SK-N-SH (cell line): Measurements from ENCODE around the gene DNAH6. TPM values are rescaled to one million over a fixed set of nuclear protein-coding genes. Genes with fewer than 3 reads are reported as not detected.

Experiments
- CTCF ChIA-PET: fragments of 300-600, 350-600 bp; formaldehyde crosslinking; extraction: SDS; loops from one replicate; lab custom pipeline; 2021; lab: Yijun Ruan, JAX
- POLR2A ChIA-PET: fragments of 350-600 bp; sonication (Branson Sonifier 250); formaldehyde crosslinking; extraction: SDS; loops from one replicate; lab custom pipeline; 2020; ENCODE audit warnings: antibody characterized with exemption, inconsistent platforms; lab: Yijun Ruan, JAX
- DNase-seq: peaks from one replicate; pipeline ENCODE4 v3.0.0; 2012
- H2AFZ ChIP-seq: fragments of 200-600 bp; sonication (generic); 2 replicates; pipeline ENCODE4 v1.8.1; 2016; ENCODE audit warnings: antibody characterized with exemption, mild to moderate bottlenecking, low read depth
- H3F3A ChIP-seq: fragments of 200-600 bp; sonication (generic); replicated peaks from 2 replicates; pipeline ENCODE3; 2016; ENCODE audit warnings: antibody characterized with exemption, mild to moderate bottlenecking; ENCODE audit not compliant: insufficient read depth
- H3K27ac ChIP-seq, 2 experiments: fragments of 200-500 bp in 1 of 2; fragments of 200-600 bp in 1 of 2; sonication (Bioruptor generic) in 1 of 2; sonication (generic), shearing (Covaris generic) in 1 of 2; 2 replicates each; pipeline versions ENCODE4 v1.5.1 to v1.6.1; 2014 to 2016; ENCODE audit warnings: low read depth in 2 of 2, inconsistent platforms in 1 of 2, low read length in 1 of 2, mild to moderate bottlenecking in 1 of 2, mixed read lengths in 1 of 2
- H3K27me3 ChIP-seq: fragments of 200-600 bp; sonication (generic), shearing (Covaris generic); 2 replicates; pipeline ENCODE4 v1.6.1; 2016; ENCODE audit warnings: mixed run types; ENCODE audit not compliant: insufficient read depth
- H3K36me3 ChIP-seq, 2 experiments: fragments of 200-500 bp in 1 of 2; fragments of 200-600 bp in 1 of 2; sonication (Bioruptor generic) in 1 of 2; sonication (generic) in 1 of 2; replicated peaks in 1 of 2; 2 replicates each; pipeline versions ENCODE3 to v1.5.1; 2014 to 2016; ENCODE audit warnings: low read length in 1 of 2, mild to moderate bottlenecking in 1 of 2; ENCODE audit not compliant: insufficient read depth in 2 of 2, control insufficient read depth in 1 of 2
- H3K4me1 ChIP-seq, 2 experiments: fragments of 200-500 bp in 1 of 2; fragments of 200-600 bp in 1 of 2; sonication (Bioruptor generic) in 1 of 2; sonication (generic), shearing (Covaris generic) in 1 of 2; 2 replicates each; pipeline versions ENCODE4 v1.5.1 to v1.6.1; 2014 to 2016; ENCODE audit warnings: low read depth in 1 of 2, low read length in 1 of 2, mixed run types in 1 of 2; ENCODE audit not compliant: insufficient read depth in 2 of 2, control insufficient read depth in 1 of 2
- H3K4me2 ChIP-seq: fragments of 200-600 bp; sonication (generic), shearing (Covaris generic); 2 replicates; pipeline ENCODE4 v1.6.1; 2017; ENCODE audit warnings: mixed run types
- H3K4me3 ChIP-seq, 2 experiments: fragments of 200-500 bp in 1 of 2; fragments of 200-600 bp in 1 of 2; sonication (Bioruptor generic) in 1 of 2; sonication (generic), shearing (Covaris generic) in 1 of 2; 2 replicates each; pipeline versions ENCODE4 v1.5.1 to v1.8.1; 2014 to 2016; ENCODE audit warnings: low read depth in 2 of 2, inconsistent platforms in 1 of 2, low read length in 1 of 2, mild to moderate bottlenecking in 1 of 2, mixed read lengths in 1 of 2, moderate library complexity in 1 of 2
- H3K79me2 ChIP-seq: fragments of 200-600 bp; sonication (generic); 2 replicates; pipeline ENCODE4 v1.8.1; 2017; ENCODE audit warnings: mild to moderate bottlenecking; ENCODE audit not compliant: insufficient read depth
- H3K9ac ChIP-seq: fragments of 200-600 bp; sonication (generic); 2 replicates; pipeline ENCODE4 v1.6.1; 2017; ENCODE audit warnings: mixed run types
- H3K9me2 ChIP-seq: fragments of 200-600 bp; sonication (generic); 2 replicates; pipeline ENCODE4 v1.6.1; 2017; ENCODE audit warnings: mixed run types
- H3K9me3 ChIP-seq: fragments of 200-600 bp; sonication (generic); 2 replicates; pipeline ENCODE4 v1.6.1; 2017; ENCODE audit warnings: mixed run types, mild to moderate bottlenecking, moderate library complexity
- H4K20me1 ChIP-seq: fragments of 200-600 bp; sonication (generic); 2 replicates; pipeline ENCODE4 v1.6.1; 2017; ENCODE audit warnings: mild to moderate bottlenecking, mixed run types; ENCODE audit not compliant: insufficient read depth
- ELF1 ChIP-seq: IDR thresholded peaks from 2 replicates; pipeline ENCODE4 v1.4.0; 2012
- FOXJ3 ChIP-seq: sonication (generic); formaldehyde crosslinking; IDR thresholded peaks from 2 replicates; pipeline ENCODE4 v1.5.1; 2020; ENCODE audit warnings: mild to moderate bottlenecking, missing genetic modification reagents
- GATA2 ChIP-seq: sonication (generic); formaldehyde crosslinking; IDR thresholded peaks from 2 replicates; pipeline ENCODE4 v1.5.0; 2020; ENCODE audit warnings: mild to moderate bottlenecking, missing genetic modification reagents
- MEF2A ChIP-seq: IDR thresholded peaks from 2 replicates; pipeline ENCODE4 v1.4.0; 2012; ENCODE audit warnings: low read depth, borderline replicate concordance
- NFIC ChIP-seq: IDR thresholded peaks from 2 replicates; pipeline ENCODE4 v1.4.0; 2012; ENCODE audit warnings: borderline replicate concordance
- SIN3A ChIP-seq: IDR thresholded peaks from 2 replicates; pipeline ENCODE4 v1.6.1; 2012; ENCODE audit warnings: low read depth, mild to moderate bottlenecking, low read length, moderate library complexity, borderline replicate concordance
- SMC3 ChIP-seq: IDR thresholded peaks from 2 replicates; pipeline ENCODE4 v1.6.1; 2012; ENCODE audit warnings: low read depth, low read length, improper control_type of control experiment
- TEAD4 ChIP-seq: IDR thresholded peaks from 2 replicates; pipeline ENCODE4 v1.4.0; 2012; ENCODE audit warnings: mild to moderate bottlenecking, borderline replicate concordance; ENCODE audit not compliant: insufficient read depth
- WGBS: methylation state at CpG from one replicate; pipeline ENCODE4 v1.1.6; 2017; ENCODE audit warnings: low lambda C conversion rate; 5-methylcytosine and 5-hydroxymethylcytosine counted together
- polyA plus RNA-seq, 3 experiments: library from polyadenylated mRNA; depleted of rRNA; stranded (reverse); fragments of >200 nt; gene quantifications; 2 replicates each; pipeline ENCODE4 v1.2.3, GENCODE V29; 2012
- TF ChIP-seq, protein P1 (sequence below): IDR thresholded peaks from 2 replicates; pipeline ENCODE4 v1.4.0; 2012; ENCODE audit warnings: low read depth, borderline replicate concordance
- TF ChIP-seq, protein P2 (sequence below): fragments of 150-350 bp; IDR thresholded peaks from 2 replicates; pipeline ENCODE4 v1.6.1; 2016; ENCODE audit warnings: mild to moderate bottlenecking, low read depth, low read length

Gene DNAH6
- polyA plus RNA-seq, 1 of the 3 experiments (the other 2 are of a cell fraction): 0.03 TPM

GRCh38 chr2:84496386-84496785, 19.9 kb upstream of the DNAH6 start:
- CTCF ChIA-PET: interaction anchor here (0.8 to 1.9 kb wide), 2 partner anchors 386 to 429 kb away, joined by 4 to 12 read pairs; no protein-coding TSS in a partner anchor

DNA sequence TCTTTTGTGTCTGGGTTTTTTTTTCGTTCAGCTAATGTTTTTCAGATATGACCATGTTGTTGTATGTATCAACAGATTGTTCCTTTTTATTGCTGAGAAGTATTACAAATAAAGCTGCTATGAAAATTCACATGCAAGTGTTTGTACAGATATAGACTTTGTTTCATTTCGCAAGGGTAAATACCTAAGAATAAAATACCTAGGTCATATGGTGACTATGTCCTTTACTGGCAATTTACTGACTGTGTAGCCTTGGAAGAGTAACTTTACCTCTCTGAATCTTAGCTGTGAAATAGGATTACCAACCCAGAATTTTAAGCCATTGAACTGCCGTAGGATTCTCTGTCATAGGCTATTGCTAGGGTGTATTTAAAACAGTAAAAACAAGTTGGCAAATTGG, 19.0 kb upstream of the DNAH6 start:
- Histone ChIP-seq H3K27me3 (no peaks in the 10 kb centered on the region; the same call in 1 of the 2 replicates), H3K4me2 (no peak overlapping the region), H3K79me2 (no peaks in the 10 kb centered on the region), H3K9me3 (no peaks in the 10 kb centered on the region), H3K27ac (no peak overlapping the region), H3F3A (peaks cover 10% of the 10 kb centered on the region), H2AFZ (no peak overlapping the region), H4K20me1 (no peaks in the 10 kb centered on the region), H3K4me3 (no peak overlapping the region), H3K4me1 (peaks cover 0 to 8% of the 10 kb centered on the region in 2 experiments; a peak in 1 of 4 replicates), H3K9me2 (no peaks in the 10 kb centered on the region), H3K36me3 (no peaks in the 10 kb centered on the region), H3K9ac (no peak overlapping the region)
- no peak for DNase-seq
- POLR2A ChIA-PET: no interaction called here
- 79% methylated on average over 3 of the region's 3 CpGs for WGBS
- CTCF ChIA-PET: interaction anchor here (0.6 to 2.5 kb wide), 9 partner anchors 17 to 837 kb away, joined by 3 to 12 read pairs (median 5); no protein-coding TSS in a partner anchor
- TF ChIP-seq FOXJ3 (CRISPR knock-in tag): no peak

More at GRCh38 chr2:84496386-84496785, 19.9 kb upstream of the DNAH6 start:
- POLR2A ChIA-PET: no interaction called here
- Histone ChIP-seq H3K9me2 (no peaks in the 10 kb centered on the region), H2AFZ (no peak overlapping the region), H4K20me1 (no peaks in the 10 kb centered on the region), H3K9ac (no peak overlapping the region), H3K27ac (no peak overlapping the region), H3K4me2 (no peak overlapping the region), H3K4me3 (no peak overlapping the region), H3F3A (peaks cover 10% of the 10 kb centered on the region), H3K79me2 (no peaks in the 10 kb centered on the region), H3K9me3 (no peaks in the 10 kb centered on the region), H3K4me1 (peaks cover 0 to 8% of the 10 kb centered on the region in 2 experiments; a peak in 1 of 4 replicates), H3K36me3 (no peaks in the 10 kb centered on the region), H3K27me3 (no peaks in the 10 kb centered on the region; the same call in 1 of the 2 replicates)
- DNase-seq: no peak
- TF ChIP-seq GATA2 (CRISPR knock-in tag): no peak
- no peak for TF ChIP-seq SMC3
- TF ChIP-seq, protein P1, sequence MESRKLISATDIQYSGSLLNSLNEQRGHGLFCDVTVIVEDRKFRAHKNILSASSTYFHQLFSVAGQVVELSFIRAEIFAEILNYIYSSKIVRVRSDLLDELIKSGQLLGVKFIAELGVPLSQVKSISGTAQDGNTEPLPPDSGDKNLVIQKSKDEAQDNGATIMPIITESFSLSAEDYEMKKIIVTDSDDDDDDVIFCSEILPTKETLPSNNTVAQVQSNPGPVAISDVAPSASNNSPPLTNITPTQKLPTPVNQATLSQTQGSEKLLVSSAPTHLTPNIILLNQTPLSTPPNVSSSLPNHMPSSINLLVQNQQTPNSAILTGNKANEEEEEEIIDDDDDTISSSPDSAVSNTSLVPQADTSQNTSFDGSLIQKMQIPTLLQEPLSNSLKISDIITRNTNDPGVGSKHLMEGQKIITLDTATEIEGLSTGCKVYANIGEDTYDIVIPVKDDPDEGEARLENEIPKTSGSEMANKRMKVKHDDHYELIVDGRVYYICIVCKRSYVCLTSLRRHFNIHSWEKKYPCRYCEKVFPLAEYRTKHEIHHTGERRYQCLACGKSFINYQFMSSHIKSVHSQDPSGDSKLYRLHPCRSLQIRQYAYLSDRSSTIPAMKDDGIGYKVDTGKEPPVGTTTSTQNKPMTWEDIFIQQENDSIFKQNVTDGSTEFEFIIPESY: no peak
- no peak for TF ChIP-seq SIN3A
- TF ChIP-seq, protein P2, sequence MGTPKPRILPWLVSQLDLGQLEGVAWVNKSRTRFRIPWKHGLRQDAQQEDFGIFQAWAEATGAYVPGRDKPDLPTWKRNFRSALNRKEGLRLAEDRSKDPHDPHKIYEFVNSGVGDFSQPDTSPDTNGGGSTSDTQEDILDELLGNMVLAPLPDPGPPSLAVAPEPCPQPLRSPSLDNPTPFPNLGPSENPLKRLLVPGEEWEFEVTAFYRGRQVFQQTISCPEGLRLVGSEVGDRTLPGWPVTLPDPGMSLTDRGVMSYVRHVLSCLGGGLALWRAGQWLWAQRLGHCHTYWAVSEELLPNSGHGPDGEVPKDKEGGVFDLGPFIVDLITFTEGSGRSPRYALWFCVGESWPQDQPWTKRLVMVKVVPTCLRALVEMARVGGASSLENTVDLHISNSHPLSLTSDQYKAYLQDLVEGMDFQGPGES: no peak
- TF ChIP-seq MEF2A: no peak
- TF ChIP-seq TEAD4: no peak
- no peak for TF ChIP-seq NFIC
- TF ChIP-seq ELF1: no peak
- TF ChIP-seq, all 33 proteins: peak for 0
